Stomach (tissue), 4 donors: ENCODE data around the gene KITLG.

Experiments
- CTCF ChIP-seq, 7 experiments: fragments of 450-650 bp in 4 of 7; fragments of 200-600 bp in 3 of 7; sonication (generic) in 3 of 7; IDR thresholded peaks; one replicate each; pipeline ENCODE4 v1.5.1; 2016 to 2019; ENCODE audit warnings: antibody characterized with exemption in 7 of 7, control low read depth in 2 of 7, mild to moderate bottlenecking in 1 of 7
- POLR2A ChIP-seq, 4 donors: fragments of 450-650 bp; IDR thresholded peaks; one replicate each; pipeline ENCODE4 v1.6.1; 2016; ENCODE audit warnings: antibody characterized with exemption in 4 of 4, control low read depth in 2 of 4, mild to moderate bottlenecking in 1 of 4, moderate library complexity in 1 of 4

GRCh38 chr12:88570103-88570502, 10.2 kb downstream of the KITLG start:
- TF ChIP-seq CTCF (IDR thresholded peaks at IDR 0.05), result no peak
- no peak for TF ChIP-seq POLR2A (IDR thresholded peaks at IDR 0.05)
